Measurements from ENCODE around the gene TSPAN33.
"Not testable (repeated sequence)": the region's sequence is repeated elsewhere in the genome, so short reads cannot be mapped to it uniquely, and the experiment has no call there.

TSPAN33 gene

GRCh38 chr7:129108581-129108980, 35.9 kb upstream of the TSPAN33 start:
- TF ChIP-seq CTCF (IDR thresholded peaks at IDR 0.05; ENCODE audit: control insufficient read depth, extremely low read depth, insufficient read depth) = no peak
- no peak for DNase-seq (ENCODE audit: low read depth)
- H3K4me3 ChIP-seq (ENCODE audit: low read depth, low read length) = no peak overlapping the region

- no peak overlapping the region for H3K4me3 ChIP-seq (ENCODE audit: low read depth, low read length)
- no peak for TF ChIP-seq CTCF (IDR thresholded peaks at IDR 0.05; ENCODE audit: control insufficient read depth, extremely low read depth, insufficient read depth)
These were observed 34.1 kb upstream of the TSPAN33 start for GRCh38 chr7:129110258-129110981.

GRCh38 chr7:129110982-129111376, 33.5 kb upstream of the TSPAN33 start:
- no peak overlapping the region for H3K4me3 ChIP-seq (ENCODE audit: low read depth, low read length)
- no peak for TF ChIP-seq CTCF (IDR thresholded peaks at IDR 0.05; ENCODE audit: control insufficient read depth, extremely low read depth, insufficient read depth)
- DNase-seq (ENCODE audit: low read depth) = no peak

More at GRCh38 chr7:129110258-129110981, 34.1 kb upstream of the TSPAN33 start:
- no peak for DNase-seq (ENCODE audit: low read depth)

DNA sequence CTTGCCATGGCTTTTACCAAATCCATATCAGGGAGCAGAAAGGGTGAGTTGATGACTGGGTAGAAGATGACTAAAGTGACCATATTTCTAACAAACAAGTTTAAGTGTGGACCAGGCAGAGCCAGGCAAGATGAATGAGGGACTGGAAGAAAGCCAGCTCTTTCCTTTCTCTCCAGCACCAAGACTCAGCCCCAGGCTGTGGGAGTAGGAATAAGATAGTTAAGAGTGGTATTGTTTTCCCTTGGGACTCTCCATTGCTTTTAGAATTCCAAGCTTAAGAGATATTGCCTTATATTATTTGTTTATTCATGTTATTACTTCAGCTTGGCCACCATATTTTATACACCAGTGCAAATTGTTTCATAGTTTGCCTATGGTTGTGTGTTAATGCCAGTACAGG, 28.8 kb upstream of the TSPAN33 start:
- DNase-seq (ENCODE audit: low read depth) = no peak
- H3K4me3 ChIP-seq (ENCODE audit: low read depth, low read length) = no peak overlapping the region
- TF ChIP-seq CTCF (IDR thresholded peaks at IDR 0.05; ENCODE audit: control insufficient read depth, extremely low read depth, insufficient read depth) = no peak

DNA sequence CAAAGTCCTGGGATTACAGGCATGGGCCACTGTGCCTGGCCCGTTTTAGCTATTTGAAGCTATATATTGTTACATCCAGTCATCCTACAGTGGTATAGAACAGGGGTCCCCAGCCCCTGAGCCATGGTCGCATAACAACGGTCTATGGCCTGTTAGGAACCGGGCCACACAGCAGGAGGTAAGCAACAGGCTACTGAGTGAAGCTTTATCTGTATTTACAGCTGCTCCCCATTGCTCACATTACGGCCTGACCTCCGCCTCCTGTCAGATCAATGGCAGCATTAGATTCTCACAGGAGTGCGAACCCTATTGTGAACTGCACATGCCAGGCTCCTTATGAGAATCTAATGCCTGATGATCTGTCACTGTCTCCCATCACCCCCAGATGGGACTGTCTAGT, 26.3 kb upstream of the TSPAN33 start:
- H3K4me3 ChIP-seq (ENCODE audit: low read depth, low read length) = no peak overlapping the region
- TF ChIP-seq CTCF (IDR thresholded peaks at IDR 0.05; ENCODE audit: control insufficient read depth, extremely low read depth, insufficient read depth) = no peak
- DNase-seq (ENCODE audit: low read depth) = no peak

- no peak for DNase-seq (ENCODE audit: low read depth)
- no peak for TF ChIP-seq CTCF (IDR thresholded peaks at IDR 0.05; ENCODE audit: control insufficient read depth, extremely low read depth, insufficient read depth)
- H3K4me3 ChIP-seq (ENCODE audit: low read depth, low read length) = no peak overlapping the region
These were observed 25.5 kb upstream of the TSPAN33 start for GRCh38 chr7:129118976-129119375.

- DNase-seq (ENCODE audit: low read depth); H3K4me3 ChIP-seq (ENCODE audit: low read depth, low read length): not testable (repeated sequence)
These were observed 22.9 kb upstream of the TSPAN33 start for GRCh38 chr7:129121501-129122077.

All from LNCaP clone FGC (cell line).